SU-DHL-6 (cell line): ENCODE data around the gene AREG.

Source experiments
- H2AFZ ChIP-seq: fragments of 200-600 bp; sonication (generic); 2 replicates; pipeline ENCODE4 v1.6.1; 2014; ENCODE audit warnings: low read depth, mild to moderate bottlenecking, moderate library complexity, mixed read lengths, antibody characterized with exemption, low read length; ENCODE audit not compliant: severe bottlenecking
- H3F3A ChIP-seq: fragments of 200-600 bp; shearing (Covaris generic); 2 replicates; pipeline ENCODE4 v1.6.0; 2016; ENCODE audit warnings: antibody characterized with exemption, mild to moderate bottlenecking; ENCODE audit not compliant: insufficient read depth
- H3K27ac ChIP-seq: fragments of 200-600 bp; sonication (generic); 2 replicates; pipeline ENCODE4 v1.5.1; 2016; ENCODE audit warnings: low read depth, mild to moderate bottlenecking, low read length, moderate library complexity, mixed read lengths
- H3K27me3 ChIP-seq: fragments of 200-600 bp; sonication (generic), shearing (Covaris generic); 2 replicates; pipeline ENCODE4 v1.6.0; 2014; ENCODE audit warnings: mild to moderate bottlenecking, low read length
- H3K36me3 ChIP-seq: fragments of 200-600 bp; sonication (generic); 2 replicates; pipeline ENCODE4 v1.6.1; 2014; ENCODE audit warnings: mild to moderate bottlenecking, low read length, mixed read lengths
- H3K4me2 ChIP-seq: fragments of 300-600, 200-600 bp; shearing (Covaris generic), sonication (generic); 2 replicates; pipeline ENCODE4 v1.6.0; 2014; ENCODE audit warnings: low read length, low read depth, mild to moderate bottlenecking; ENCODE audit not compliant: poor library complexity, severe bottlenecking
- H3K4me3 ChIP-seq: fragments of 200-600 bp; sonication (generic); 2 replicates; pipeline ENCODE4 v1.5.1; 2014; ENCODE audit warnings: antibody characterized with exemption, low read length, mild to moderate bottlenecking, mixed read lengths; ENCODE audit not compliant: insufficient read depth, poor library complexity, severe bottlenecking
- H3K79me2 ChIP-seq: fragments of 200-600 bp; sonication (generic); 2 replicates; pipeline ENCODE4 v1.6.1; 2014; ENCODE audit warnings: mild to moderate bottlenecking, low read length, moderate library complexity; ENCODE audit not compliant: insufficient read depth
- H3K9ac ChIP-seq: fragments of 200-600 bp; sonication (generic); 2 replicates; pipeline ENCODE4 v1.7.0; 2014; ENCODE audit warnings: mild to moderate bottlenecking, low read length
- H3K9me2 ChIP-seq: fragments of 200-600 bp; sonication (generic); replicated peaks from 2 replicates; pipeline ENCODE4 v1.6.1; 2014; ENCODE audit warnings: low read length; ENCODE audit not compliant: insufficient read depth
- H3K9me3 ChIP-seq: fragments of 200-600 bp; sonication (generic); 2 replicates; pipeline ENCODE4 v1.6.1; 2014; ENCODE audit warnings: low read length, mixed read lengths; ENCODE audit not compliant: insufficient read depth
- H4K20me1 ChIP-seq: fragments of 200-600 bp; sonication (generic); 2 replicates; pipeline ENCODE4 v1.6.1; 2014; ENCODE audit warnings: low read depth, mild to moderate bottlenecking, antibody characterized with exemption, low read length, moderate library complexity, mixed read lengths
- EZH2phosphoT487 ChIP-seq: fragments of 200-600 bp; sonication (generic), shearing (Covaris generic); conservative IDR thresholded peaks from 2 replicates; pipeline ENCODE4 v1.6.1; 2018; ENCODE audit warnings: mild to moderate bottlenecking, antibody characterized with exemption, low read length, moderate library complexity, mixed read lengths
- TF ChIP-seq, protein P1 (sequence below): fragments of 200-600 bp; sonication (generic); IDR thresholded peaks from one replicate; pipeline ENCODE4 v1.5.1; 2017; ENCODE audit warnings: antibody characterized with exemption, mild to moderate bottlenecking, low read length, moderate library complexity; ENCODE audit not compliant: insufficient read depth, poor library complexity, severe bottlenecking

The AREG gene

DNA sequence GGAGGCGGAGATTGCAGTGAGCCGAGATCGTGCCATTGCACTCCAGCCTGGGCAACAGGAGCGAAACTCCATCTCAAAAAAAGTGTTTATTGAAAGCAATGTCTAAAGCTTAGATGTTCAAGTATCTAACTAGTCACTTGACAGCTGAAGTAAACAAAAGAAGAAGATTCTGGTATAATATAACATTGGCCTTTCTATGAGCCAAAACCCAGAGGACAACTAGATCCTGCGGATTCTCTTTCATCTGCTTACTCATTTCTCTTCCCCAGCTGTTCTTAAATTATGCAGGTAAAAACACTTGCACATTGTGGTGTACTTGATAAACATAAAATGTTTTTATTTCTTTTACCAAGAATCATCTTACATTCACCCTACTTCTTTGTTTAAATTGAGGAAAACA is 24.1 kb upstream of the AREG start:
- no peaks in the 10 kb centered on the region for H3K9me3 ChIP-seq
- H3K27ac ChIP-seq, result no peak overlapping the region
- H3K9ac ChIP-seq, result no peak overlapping the region
- H3K79me2 ChIP-seq, result no peaks in the 10 kb centered on the region
- no peaks in the 10 kb centered on the region for H3K9me2 ChIP-seq
- no peak for TF ChIP-seq EZH2phosphoT487
- TF ChIP-seq, protein P1, sequence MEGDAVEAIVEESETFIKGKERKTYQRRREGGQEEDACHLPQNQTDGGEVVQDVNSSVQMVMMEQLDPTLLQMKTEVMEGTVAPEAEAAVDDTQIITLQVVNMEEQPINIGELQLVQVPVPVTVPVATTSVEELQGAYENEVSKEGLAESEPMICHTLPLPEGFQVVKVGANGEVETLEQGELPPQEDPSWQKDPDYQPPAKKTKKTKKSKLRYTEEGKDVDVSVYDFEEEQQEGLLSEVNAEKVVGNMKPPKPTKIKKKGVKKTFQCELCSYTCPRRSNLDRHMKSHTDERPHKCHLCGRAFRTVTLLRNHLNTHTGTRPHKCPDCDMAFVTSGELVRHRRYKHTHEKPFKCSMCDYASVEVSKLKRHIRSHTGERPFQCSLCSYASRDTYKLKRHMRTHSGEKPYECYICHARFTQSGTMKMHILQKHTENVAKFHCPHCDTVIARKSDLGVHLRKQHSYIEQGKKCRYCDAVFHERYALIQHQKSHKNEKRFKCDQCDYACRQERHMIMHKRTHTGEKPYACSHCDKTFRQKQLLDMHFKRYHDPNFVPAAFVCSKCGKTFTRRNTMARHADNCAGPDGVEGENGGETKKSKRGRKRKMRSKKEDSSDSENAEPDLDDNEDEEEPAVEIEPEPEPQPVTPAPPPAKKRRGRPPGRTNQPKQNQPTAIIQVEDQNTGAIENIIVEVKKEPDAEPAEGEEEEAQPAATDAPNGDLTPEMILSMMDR, result no peak
- no peaks in the 10 kb centered on the region for H3F3A ChIP-seq
- H4K20me1 ChIP-seq, result no peaks in the 10 kb centered on the region
- no peak overlapping the region for H3K4me3 ChIP-seq
- H2AFZ ChIP-seq, result no peak overlapping the region
- no peak overlapping the region for H3K4me2 ChIP-seq
- H3K36me3 ChIP-seq, result no peaks in the 10 kb centered on the region
- no peaks in the 10 kb centered on the region for H3K27me3 ChIP-seq

DNA sequence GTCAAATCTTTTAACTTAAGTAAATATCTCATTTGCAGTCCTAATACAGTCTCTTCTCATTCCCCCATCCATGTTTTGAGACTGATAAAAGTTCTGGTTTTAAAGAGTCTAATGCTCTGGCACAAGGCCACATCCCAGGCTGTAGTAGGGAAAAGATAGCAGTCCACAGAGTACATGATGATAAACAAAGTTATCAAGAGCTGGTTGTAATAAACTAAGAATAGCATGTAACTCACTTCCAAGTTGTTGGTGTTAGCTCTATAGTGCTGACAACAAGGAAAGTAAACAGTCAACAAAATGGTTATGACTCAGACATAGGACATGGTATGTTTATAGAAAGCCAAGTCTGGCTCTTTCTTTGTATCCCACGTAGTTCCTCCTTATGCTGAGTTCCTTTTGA is 21.8 kb upstream of the AREG start:
- H3K4me2 ChIP-seq, result no peak overlapping the region
- no peaks in the 10 kb centered on the region for H4K20me1 ChIP-seq
- no peak overlapping the region for H3K9ac ChIP-seq
- H3K79me2 ChIP-seq, result no peaks in the 10 kb centered on the region
- no peaks in the 10 kb centered on the region for H3K9me3 ChIP-seq
- H3K9me2 ChIP-seq, result no peaks in the 10 kb centered on the region
- H3K27me3 ChIP-seq, result no peaks in the 10 kb centered on the region
- H3K36me3 ChIP-seq, result no peaks in the 10 kb centered on the region
- no peak overlapping the region for H2AFZ ChIP-seq
- H3K4me3 ChIP-seq, result no peak overlapping the region
- TF ChIP-seq, protein P1, result no peak
- TF ChIP-seq EZH2phosphoT487, result no peak
- no peaks in the 10 kb centered on the region for H3F3A ChIP-seq
- H3K27ac ChIP-seq, result no peak overlapping the region

DNA sequence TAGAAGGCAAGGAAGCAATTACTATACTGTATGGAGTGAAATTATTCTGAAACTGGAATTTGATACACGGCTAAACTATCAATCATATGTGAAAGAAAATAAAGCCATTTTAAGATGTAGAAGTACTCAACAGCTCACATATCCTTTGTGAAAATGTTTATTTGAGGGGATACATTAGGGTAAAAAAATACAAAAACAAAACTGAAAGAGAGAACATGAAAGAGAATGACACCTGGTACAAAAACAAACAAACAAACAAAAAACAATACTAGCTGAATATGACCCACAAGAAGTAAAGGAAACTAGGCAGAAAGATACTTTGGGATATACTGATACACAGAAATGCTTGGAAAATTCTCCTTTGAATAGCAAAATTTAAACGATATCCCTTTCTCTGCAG is 20.8 kb upstream of the AREG start:
- Histone ChIP-seq H3K27ac (no peak overlapping the region), H3K79me2 (no peaks in the 10 kb centered on the region), H3F3A (no peaks in the 10 kb centered on the region), H3K4me2 (no peak overlapping the region), H3K9ac (no peak overlapping the region), H3K4me3 (no peak overlapping the region), H3K9me2 (no peaks in the 10 kb centered on the region), H3K27me3 (no peaks in the 10 kb centered on the region), H4K20me1 (no peaks in the 10 kb centered on the region), H2AFZ (no peak overlapping the region), H3K36me3 (no peaks in the 10 kb centered on the region), H3K9me3 (no peaks in the 10 kb centered on the region)
- no peak for TF ChIP-seq EZH2phosphoT487
- TF ChIP-seq, protein P1, result no peak
